Activated CD4-positive, alpha-beta T cell treated with anti-CD3 and anti-CD28 coated beads for 48 hours (primary cell): ENCODE measurements around the gene SACS.
"Not testable (repeated sequence)": the region's sequence is repeated elsewhere in the genome, so short reads cannot be mapped to it uniquely, and the experiment has no call there.

Source experiments
- DNase-seq: peaks from one replicate; pipeline ENCODE4 v3.0.0-alpha.2; 2020

Gene SACS

DNA sequence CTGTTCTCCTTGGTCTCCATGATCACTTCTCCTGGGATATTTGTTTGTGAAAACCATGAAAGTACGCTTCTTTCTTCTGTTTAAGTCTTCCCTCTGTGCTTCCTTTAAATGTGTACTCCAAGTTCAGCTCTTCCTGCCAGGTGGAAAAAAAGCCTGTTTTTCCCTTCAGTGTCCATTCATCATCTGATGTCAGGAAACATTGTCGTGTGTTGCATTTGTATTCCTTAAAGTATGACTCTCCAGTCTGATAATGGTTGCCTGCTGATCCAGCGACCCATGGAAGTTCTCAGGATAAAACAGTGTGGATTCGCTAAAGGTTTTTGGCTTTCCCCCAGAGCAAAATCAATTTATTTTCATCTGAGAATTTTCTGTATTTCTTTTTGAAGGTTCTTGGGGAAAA lies 22.3 kb downstream of the SACS start:
- no peak for DNase-seq

DNA sequence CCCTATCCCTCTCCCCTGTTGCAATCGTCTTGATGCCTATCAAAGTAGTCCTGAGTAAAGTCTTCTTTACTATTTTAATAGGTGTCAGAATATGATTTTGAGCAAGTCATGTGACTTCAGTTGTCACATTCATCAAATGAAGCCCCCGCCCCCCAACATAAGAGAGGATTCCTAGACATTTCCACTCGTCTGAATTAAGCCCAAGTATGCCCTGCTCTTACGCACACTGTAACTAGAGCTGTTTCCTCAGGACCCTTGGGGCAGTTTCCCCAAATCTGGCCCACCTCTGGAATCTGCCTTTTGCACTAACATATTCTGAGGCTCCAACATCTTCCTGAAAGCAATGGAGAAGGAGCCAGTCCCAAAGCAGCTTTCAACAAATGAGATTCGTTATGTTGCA lies 25.5 kb downstream of the SACS start:
- DNase-seq: no peak

DNA sequence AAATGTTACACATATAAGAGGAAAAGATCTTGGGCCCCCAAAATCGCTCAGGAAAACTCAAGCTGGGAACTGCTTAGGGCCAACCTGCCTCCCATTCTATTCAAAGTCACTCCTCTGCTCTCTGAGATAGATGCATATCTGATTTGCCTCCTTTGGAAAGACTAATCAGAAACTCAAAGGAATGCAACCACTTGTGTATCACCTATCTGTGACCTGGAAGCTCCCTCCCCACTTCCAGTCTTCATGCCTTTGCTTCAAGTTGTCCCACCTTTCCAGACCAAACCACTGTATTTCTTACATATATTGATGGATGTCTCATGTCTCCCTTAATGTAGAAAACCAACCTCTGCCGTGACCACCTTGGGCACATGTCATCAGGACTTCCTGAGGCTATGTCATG lies 32.3 kb downstream of the SACS start:
- not testable (repeated sequence) for DNase-seq

DNA sequence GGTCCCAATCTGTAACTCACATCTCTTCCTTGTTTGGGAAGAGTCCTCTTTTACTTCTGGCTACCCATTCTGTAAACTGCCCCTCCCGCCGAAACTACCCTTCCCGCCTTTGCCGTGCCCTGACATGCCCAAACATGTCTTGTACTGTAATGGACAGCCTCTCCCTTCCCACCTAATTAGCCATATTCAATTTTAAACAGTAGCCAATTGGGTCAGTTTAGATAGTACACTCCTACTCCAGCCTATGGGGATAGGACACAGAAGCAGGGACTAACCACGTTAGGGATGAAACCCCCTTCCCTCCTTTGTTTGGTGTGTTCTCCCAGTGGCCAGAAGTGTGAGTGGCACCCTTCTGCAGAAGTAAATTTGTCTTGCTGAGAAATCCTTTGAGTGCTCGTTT lies 34.2 kb downstream of the SACS start:
- no peak for DNase-seq

DNA sequence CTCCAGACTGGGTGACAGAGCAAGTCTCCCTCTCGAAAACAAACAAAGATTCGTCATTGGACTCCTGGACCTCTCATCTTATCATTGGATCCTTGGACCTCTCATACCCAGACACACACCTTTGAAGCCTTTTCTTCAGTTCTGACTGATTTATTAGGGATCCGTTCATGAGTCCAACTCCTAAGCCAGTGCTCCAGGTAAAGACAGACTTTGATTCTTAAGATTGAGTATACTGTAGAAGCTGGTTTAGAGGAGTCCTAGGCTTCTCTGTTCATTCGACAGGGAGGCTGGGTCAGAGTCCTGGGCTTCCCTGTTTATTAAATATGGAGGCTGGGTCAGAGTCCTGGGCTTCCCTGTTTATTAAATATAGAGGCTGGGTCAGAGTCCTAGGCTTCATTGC lies 38.7 kb downstream of the SACS start:
- no peak for DNase-seq

DNA sequence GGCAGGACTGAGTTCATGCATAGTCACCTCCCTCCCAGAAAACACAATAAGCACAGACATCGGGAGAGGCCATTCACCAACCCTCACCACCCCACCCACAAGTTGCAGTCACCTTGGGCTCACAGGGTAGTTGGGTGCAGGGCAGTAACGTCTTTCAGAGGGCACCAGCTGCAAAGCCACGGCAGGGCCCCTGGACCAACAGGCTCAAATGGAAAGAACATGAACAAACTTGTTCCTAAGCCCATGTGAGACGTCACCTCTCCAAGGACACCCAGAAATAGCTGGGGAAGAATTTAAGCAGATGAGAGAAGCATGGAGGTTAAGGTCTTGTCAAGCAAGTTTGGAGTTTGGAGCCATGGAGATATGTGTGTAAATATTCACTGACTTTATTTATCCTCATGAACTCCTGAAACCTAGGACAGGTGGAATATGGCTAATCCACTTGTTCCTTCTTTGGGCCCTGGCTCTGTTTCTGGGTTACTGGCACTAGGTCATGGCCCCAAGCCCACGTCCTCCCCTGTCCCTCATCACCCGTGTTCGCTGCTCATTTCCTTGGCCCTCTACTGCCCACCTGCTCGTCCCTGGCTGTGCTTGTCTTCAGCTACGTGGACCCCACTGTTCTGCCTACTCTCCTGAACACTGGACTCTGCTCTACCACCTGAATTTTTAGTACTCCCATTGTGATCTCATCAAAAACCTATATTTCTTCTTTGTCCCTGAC lies 40.4 kb downstream of the SACS start:
- no peak for DNase-seq

DNA sequence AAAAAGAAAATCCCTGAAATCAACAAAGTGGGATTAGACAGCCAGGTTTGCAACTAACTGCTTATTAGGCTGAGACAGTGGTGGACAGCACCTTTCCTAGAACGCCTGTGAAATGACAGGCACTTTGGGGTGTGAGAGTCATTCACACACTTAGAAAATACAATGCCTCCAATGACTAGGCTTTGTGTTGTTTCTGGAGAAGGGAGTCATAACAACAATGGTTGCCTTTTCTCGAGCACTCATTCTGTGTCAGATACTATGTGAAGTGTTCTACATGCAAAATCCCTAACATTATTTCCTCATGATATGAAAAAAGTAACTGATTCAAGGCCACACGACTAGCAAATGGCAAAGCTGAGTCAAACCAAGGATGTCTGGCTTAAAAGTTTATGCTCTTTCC lies 41.2 kb downstream of the SACS start:
- no peak for DNase-seq

DNA sequence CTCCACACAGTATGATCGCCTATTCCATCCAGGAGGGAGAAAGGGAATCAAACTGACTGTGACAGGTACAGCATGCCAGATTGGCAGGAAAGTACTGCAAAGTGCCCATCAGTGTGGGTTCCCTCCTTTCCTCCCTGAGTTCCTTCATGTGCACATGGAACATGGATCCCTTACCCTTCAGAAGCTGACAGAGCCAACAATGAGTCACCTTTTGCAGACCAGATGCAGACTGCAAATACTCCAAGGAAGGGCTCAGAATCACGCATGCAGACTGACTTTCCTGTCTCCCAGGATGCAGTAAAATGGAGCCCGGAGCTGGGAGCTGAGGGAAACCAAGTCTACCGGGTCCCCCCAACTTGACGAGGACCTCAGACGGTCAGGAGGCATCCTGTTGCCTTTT lies 41.8 kb downstream of the SACS start:
- DNase-seq: no peak

DNA sequence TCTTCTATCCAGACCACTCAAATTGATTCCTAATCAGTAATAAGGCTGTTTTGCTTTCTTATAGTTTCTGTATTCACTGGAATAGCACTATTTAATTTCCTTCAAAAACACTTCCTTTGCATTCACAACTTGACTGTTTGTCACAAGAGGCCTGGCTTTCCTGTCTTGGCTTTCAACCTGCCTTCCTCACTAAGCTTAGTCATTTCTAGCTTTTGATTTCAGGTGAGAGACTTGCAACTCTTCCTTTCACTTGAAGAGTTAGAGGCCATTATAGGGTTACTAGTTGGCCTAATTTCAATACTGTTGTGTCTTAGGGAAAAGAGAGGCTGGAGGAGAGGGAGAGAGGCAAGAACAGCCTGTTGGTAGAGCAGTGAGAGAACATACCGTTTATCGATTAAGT lies 47.0 kb downstream of the SACS start:
- no peak for DNase-seq

DNA sequence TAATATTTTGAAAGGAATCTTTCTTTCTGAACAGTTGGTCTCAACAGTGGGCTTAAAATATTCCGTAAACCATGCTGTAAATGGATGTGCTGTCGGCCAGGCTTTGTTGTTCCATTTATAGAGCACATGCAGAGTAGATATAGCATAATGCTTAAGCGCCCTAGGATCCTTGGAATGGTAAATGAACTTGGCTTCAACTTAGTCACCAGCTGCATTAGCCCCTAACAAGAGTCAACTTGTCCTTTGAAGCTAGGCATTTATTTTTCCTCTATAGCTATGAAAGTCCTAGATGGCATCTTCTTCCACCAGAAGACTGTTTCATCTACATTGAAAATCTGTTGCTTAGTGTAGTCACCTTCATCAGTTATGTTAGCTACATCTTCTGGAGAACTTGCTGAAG lies 47.6 kb downstream of the SACS start:
- DNase-seq: no peak

DNA sequence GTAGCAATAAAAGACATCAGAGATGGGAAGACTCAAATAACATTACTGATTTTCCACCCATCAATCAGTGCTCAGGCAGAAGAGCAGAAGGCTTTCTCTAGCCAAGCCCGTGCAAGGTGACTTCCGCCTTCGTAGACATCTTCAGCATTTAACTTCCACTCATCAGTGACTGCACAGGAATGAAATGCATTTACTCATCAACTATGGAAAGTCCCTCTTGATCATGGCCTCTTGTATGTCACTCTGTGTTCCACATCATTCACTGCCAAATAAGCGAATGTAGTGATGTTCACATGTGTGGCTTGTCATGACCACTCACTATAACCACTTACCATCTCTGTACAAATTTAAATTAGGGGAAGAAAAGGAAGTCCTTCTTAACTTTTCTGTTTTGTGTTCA lies 49.4 kb downstream of the SACS start:
- peak; percentile 31 for DNase-seq

DNA sequence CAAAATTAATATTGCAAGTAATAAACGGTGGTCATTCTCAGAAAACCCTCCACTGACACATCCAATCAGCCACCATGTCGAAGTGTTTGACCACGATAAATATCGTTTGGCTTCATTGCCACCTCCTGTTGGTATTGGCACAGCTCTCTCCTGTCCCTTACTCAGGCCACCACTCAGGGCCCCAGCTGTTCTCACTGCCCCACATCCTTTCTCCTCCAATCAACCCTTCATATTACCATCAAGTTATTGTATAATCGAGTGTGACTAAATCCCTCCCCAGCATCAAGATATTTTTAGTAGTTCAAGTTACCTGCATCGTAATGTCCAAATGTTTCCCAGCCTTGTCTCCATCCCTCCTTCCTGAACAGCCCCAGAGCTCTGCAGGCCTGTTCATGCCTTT lies 50.4 kb downstream of the SACS start:
- DNase-seq: no peak

DNA sequence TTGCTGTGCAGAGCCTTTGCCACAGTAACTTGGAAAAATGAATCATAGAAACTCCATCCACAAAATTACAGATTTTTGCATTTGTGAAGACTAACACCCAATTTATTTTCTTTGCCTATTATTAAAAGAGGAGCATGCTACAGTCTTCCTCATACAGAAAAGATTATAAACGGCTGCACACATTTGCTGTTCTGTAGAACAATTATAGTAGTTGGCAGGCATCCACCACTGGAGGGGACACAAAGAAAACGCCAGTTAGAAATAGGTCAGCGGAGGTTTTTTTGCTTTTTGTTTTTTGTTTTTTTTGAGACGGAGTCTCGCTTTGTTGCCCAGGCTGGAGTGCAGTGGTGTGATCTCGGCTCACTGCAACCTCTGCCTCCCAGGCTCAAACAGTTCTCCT lies 51.6 kb downstream of the SACS start:
- no peak for DNase-seq

DNA sequence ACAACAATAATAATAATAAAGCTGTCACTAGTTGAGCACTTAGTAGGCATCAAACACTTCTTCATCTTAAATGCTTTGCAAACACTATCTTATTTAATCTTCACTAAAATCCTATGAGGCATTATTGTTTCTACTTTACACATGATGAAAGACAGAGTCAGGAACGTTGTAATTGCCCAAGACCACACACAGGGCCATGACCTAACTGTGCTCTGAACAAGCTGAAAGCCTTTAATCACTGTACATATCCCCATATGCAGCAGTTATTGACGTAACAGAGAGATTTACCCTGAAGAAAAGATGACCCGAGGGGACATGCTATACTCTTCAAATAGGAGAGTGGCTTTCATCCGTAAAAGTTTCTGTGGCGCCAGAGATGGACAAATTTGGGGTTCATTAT lies 53.0 kb downstream of the SACS start:
- DNase-seq: no peak

DNA sequence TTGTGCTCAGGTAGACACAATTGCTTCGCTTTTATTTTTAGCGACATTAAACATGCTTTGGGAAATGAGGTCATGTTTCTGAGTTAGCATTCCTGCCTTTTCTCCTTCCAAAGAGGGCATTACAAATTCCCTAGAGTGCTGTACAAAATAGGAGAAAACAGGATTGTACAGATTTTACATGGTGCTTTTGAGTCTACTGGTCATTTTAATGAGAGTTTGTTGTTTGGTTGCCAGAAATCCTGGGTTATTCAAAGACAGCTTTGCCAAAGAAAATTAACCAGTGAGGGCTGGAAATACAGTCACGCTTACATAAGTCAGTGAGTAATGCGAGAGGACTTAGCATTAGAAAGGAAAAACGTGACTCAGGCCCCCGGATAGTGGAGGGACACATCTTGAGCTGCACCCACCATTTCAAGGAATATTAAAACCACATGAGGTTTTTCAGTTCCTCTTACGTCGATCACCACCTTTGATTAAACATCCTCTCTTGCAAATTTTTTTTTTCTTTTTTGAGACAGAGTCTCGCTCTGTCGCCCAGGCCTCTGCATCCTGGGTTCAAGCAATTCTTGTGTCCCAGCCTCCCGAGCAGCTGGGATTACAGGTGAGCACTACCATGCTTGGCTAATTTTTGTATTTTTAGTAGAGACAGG lies 55.4 kb downstream of the SACS start:
- peak; percentile 77 for DNase-seq

DNA sequence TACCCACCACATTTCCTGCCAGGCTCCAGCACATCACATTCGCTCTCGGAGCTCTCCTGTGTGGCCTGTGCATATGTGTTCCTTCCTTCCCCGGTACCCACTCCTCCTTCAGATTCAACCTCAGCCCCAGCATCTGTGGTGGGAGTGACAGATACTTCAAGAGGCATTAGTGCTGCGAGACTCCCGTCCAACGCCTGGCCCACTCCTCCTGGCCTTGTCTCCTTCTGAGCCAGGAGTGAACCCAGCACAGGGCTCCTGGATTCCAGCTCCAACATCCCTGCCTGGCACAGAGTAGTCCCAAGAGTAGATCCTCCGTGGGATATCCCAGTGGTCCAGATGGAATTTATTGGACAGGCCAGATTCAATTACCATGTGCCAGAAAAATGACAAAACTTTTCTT lies 55.9 kb downstream of the SACS start:
- no peak for DNase-seq

DNA sequence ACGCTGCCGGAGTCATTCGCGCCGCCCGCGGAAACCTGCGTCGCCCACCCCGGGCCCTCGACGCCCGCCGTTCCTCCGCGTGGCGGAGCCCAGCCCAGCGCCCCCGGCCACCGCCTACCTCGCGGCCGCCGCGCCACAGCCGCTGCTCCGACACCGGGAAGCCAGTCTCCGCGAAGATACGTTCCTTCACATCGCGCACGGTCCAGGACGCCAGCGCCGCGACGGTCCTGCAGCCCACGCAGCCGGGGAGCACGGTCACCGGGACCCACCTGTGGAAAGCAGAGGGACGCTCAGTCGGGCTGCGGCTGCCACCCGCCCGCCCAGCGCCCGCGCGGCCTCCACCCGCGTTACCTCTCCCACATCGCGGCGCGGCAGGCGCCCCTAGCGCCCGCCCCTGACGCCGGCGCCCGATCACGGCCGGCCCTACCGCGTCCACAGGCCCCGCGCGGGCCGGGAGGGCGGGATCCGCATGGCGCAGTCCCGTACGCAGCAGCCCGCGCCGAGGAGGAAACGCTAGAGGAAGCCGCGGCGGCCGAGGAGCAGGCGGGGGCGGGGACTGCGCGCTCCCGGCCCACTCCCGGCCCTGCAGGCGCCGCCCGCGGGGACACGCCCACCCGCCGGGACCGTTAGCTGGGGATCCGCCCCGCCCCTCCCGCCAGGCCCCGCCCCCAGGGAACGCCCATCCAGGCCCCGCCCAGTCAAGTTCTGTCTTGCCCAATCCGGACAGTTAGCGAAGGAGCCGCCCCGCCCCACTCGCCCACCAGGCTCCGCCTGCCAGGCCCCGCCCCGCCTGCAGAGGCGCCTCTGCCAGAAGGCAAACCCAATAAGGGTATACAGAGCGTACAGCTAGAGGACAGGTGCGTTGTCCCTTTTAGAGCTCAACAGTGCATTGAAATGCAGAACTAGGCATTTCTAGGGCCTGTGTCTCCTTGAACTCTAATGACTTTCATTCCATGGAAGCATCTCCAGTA lies 58.2 kb downstream of the SACS start:
- DNase-seq: peak; percentile 97

DNA sequence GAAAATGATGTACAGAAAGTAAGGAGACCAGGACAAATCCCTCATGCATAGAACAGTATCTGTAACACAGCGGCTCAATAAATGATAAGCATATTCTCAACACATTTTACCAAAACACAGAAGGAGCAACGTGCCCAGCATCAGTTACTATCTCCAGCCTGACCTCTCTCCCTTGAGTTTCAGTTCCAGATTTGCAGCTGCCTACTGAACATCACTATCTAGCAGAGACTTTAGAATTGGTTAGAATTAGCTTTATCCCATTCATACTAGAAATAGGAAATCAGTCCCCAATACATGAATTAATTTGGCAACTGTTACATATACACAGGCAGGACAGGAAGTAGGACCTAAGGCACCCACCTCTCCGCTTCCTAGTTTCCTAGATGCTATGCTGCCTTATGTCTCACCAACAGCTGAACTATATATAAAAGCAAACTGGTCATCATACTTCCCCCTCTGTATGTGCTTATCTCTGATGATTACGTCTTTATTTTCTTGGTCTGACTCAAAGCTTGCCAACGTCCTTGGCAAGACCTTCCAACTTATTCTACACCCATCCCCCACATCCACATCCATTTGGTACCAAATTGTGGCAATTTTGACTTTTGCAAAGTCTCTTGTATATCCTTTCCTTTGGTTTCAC lies 61.1 kb downstream of the SACS start:
- DNase-seq: no peak

DNA sequence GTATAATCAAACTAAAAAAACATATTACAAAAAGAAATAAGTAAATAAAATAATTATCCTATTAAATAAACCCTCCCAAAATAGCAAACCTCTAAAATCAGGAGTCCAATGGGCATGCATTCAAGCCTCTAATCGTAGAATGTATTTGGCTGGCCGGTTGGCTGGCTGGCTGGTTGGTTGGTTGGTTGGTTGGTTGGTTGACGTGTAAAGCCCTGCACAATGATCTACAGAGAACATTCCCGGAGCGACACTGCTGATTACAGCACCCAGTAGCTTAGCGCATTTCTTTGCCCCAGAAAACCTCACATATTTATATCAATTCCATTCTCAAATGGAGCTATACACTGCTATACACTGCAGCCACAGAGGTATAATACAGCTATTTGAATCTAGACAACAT lies 65.6 kb downstream of the SACS start:
- no peak for DNase-seq

DNA sequence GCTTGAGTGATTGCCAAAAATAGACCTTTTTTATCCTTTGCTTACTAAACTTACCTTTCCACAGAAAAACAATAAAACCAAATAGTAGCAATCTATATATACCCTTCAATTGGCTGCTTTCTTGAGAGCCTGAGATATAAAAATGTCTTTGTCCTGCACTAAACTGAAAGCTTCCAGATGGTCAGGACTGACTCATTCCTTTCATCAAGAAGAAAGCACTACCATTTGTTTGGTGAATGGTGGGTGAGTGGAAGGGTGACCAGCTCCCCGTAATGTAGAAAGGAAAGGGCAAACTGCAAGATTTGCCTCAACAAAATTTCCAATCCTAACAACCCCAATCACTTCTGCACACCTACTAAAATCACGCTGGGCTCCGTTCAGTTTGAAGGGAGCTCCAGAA lies 67.8 kb downstream of the SACS start:
- DNase-seq: no peak

DNA sequence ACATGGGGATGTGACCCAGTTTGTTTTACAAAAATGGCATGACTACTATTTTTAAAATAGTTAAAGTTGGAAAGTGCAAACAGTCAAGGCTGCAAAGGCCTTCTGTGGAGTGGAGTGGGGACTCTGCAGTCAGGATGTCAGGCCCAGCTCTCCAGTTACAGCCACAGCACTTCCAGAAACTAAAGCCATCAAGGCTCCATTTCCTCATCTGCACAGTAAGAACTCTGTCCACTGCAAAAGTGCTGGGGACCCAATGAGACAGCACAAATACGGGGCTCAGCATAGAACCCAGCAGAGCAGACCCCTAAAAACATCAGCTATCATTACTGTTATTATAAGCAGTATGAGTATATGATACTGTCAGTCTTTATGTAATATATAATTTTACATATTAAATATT lies 73.6 kb downstream of the SACS start:
- DNase-seq: no peak

DNA sequence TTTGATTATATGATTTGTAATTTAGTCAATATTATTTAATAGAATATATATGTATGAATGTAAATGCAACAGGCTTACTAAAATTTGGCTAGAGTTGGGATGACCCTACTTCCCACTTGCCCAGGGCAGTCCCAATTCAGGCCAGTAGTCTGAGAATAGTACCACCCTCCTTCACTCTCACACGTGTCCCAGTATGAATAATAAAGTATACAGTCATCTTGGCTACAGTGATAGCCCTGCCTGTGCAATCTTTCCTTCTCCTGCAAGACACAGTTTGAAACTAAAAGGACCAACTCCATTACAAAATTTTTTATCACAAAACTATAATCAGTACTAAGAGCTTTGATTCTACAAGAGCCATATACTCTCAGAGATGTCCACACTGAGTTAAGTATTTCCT lies 76.2 kb downstream of the SACS start:
- DNase-seq: no peak

DNA sequence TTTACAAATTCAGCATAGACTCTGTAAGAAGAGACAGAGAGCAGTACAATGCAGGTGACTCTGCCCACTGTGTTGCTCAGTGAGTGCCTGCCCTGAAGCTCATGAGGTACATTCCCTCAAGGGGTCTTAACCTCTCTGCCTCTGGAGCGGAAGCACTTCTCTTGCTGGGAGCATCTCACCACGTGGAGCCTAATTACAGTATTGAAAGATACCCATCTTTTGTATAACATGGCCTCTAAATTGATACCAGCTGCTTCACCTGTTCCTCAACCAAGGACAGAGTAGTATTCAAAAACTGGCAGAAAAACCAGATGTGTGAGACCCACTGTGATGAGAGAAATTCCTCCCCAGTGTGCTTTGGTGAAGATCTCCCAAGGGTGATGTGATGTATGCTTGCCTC lies 77.1 kb downstream of the SACS start:
- no peak for DNase-seq
